Measurements from ENCODE around the gene MBNL1. TPM values are rescaled to one million over a fixed set of nuclear protein-coding genes. Genes with fewer than 3 reads are reported as not detected.

MBNL1 gene
- total and polyA plus RNA-seq, 8 donors, result 15.2 to 73.2 (median 40.2) TPM

DNA sequence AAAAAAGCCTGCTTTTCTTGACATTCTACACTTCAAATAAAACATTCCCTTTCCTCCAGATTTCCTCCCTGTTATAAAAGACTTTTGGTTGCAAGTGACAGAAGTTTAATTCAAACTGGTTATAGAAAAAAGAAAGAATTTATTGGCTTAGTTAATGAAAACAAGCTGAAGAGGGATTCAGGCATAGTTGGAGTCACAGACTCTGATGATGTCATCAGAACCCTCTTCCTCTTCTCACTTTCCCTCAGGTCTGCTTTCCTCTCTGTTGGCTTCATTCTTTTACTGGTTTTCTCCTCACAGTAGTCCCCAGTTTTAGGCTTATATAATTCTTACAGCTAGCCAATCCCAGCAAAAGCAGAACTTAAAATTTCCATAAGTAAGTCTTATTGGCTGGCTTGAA, 32.0 kb upstream of the MBNL1 start:
- H3K9me3 ChIP-seq, result no peaks in the 10 kb centered on the region
- H3K4me3 ChIP-seq, result no peak overlapping the region
- ATAC-seq (no peak), DNase-seq (no peak), FAIRE-seq (no peak)
- H3K36me3 ChIP-seq, result no peaks in the 10 kb centered on the region
- H3K27me3 ChIP-seq, result no peaks in the 10 kb centered on the region
- intact Hi-C loops (cut with DNase I), result no loop called here
- no peaks in the 10 kb centered on the region for H3K4me1 ChIP-seq
- TF ChIP-seq, protein P1, sequence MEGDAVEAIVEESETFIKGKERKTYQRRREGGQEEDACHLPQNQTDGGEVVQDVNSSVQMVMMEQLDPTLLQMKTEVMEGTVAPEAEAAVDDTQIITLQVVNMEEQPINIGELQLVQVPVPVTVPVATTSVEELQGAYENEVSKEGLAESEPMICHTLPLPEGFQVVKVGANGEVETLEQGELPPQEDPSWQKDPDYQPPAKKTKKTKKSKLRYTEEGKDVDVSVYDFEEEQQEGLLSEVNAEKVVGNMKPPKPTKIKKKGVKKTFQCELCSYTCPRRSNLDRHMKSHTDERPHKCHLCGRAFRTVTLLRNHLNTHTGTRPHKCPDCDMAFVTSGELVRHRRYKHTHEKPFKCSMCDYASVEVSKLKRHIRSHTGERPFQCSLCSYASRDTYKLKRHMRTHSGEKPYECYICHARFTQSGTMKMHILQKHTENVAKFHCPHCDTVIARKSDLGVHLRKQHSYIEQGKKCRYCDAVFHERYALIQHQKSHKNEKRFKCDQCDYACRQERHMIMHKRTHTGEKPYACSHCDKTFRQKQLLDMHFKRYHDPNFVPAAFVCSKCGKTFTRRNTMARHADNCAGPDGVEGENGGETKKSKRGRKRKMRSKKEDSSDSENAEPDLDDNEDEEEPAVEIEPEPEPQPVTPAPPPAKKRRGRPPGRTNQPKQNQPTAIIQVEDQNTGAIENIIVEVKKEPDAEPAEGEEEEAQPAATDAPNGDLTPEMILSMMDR (IDR thresholded peaks at IDR 0.05), result no peak
- H3K27ac ChIP-seq, result no peak overlapping the region

DNA sequence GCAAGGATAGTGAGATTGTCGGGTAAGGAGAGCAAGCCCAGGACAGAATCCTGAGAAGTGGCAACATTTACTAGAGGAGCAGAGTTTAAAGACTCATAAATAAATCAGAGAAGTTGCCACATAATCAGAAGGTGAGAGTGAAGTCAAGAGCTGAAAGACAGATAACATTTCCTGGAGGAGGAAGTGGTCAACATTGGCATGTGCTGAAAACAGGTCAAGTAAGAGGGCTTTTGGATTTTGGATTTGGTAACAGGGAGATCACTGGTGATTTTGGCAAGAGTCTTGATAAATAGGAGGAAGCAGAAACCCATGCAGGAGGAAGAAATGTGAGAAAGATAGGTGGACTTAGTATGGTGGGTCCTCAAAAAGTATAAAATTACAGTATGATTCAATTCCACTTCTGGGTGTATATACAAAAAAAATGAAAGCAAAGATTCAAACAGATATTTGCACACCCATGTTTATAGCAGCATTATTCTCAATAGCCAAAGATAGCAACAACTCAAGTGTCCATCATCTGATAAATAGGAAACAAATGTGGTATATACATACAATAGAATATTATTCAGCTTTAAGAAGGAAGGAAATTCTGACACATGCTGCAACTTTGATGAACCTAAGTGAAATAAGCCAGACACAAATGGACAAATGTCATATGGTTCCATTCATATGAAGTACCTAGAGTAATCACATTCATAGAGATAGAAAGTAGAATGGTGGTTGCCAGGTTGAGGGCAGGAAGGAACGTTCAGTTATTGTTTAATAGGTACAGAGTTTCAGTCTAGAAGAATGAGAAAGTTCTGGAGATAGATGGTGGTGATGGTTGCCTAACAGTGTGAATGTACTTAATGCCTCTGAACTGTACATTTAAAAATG, 27.3 kb upstream of the MBNL1 start:
- no peaks in the 10 kb centered on the region for H3K4me1 ChIP-seq
- ATAC-seq (no peak), DNase-seq (no peak), FAIRE-seq (no peak)
- intact Hi-C loops (cut with DNase I), result no loop called here
- H3K4me3 ChIP-seq, result no peak overlapping the region
- no peaks in the 10 kb centered on the region for H3K36me3 ChIP-seq
- H3K27me3 ChIP-seq, result no peaks in the 10 kb centered on the region
- H3K27ac ChIP-seq, result no peak overlapping the region
- no peaks in the 10 kb centered on the region for H3K9me3 ChIP-seq
- TF ChIP-seq, protein P1 (IDR thresholded peaks at IDR 0.05), result no peak
- 70 to 79% methylated on average over 2 of the region's 2 CpGs for WGBS, 2 donors

DNA sequence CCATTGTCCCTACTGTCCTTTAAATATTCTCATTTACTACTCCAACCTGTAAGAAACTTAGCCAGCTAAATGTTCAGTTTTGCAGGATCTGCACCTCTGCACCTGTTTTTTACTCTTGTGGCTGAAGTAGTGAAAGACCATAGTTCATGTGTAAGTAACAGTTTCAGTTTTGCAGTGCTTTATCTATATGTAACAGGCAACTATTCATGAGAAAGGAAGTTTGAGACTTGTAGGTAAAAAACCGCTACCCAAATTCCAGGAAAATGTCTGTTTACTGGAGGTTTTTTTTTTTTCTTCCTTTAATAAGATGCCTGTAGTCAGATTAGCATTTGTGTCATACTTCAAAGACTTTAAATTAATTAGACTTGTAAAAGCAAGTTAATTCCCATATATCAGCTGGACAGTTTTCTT, 25.4 kb upstream of the MBNL1 start:
- Histone ChIP-seq H3K9me3 (no peaks in the 10 kb centered on the region), H3K27ac (no peak overlapping the region), H3K4me1 (no peaks in the 10 kb centered on the region), H3K27me3 (no peaks in the 10 kb centered on the region), H3K4me3 (peak overlapping the region in 1 of 4 donors; percentile 5), H3K36me3 (no peaks in the 10 kb centered on the region)
- intact Hi-C loops (cut with DNase I), result no loop called here
- ATAC-seq (no peak), FAIRE-seq (no peak), DNase-seq (no peak)
- TF ChIP-seq, protein P1 (IDR thresholded peaks at IDR 0.05), result no peak
- WGBS, 2 donors, result 93 to 97% methylated on average over 1 of the region's 1 CpG

DNA sequence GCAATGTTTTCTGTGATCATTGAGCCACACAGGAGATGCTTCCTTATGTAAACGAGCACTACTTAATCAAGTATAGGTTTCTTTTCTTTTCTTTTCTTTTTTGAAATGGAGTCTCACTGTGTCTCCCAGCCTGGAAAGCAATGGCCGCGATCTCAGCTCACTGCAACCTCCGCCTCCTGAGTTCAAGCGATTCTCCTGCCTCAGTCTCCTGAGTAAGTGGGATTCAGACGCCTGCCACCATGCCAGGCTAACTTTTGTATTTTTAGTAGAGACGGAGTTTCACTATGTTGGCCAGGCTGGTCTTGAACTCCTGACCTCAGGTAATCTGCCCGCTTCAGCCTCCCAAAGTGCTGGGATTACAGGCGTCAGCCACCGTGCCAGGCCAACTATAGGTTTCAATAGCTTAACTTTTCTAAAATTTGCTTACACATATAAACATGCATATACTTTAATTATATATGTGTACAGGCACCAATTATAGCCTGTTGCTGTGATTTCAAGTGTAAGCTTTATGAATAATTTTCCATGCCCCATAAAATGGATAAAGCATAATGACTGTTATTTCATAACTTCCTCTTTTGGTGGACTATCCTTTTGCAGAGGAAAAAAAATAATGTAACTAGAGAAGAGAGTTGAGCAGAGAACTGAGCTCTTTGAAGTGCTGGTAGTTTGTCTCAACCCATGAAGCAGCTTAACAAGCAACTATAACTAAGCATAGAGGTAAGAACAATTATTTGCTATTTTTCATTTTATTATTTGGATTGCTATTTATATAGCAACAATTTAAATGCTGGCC, 24.8 kb upstream of the MBNL1 start:
- H3K36me3 ChIP-seq, result no peaks in the 10 kb centered on the region
- TF ChIP-seq, protein P1 (IDR thresholded peaks at IDR 0.05), result no peak
- DNase-seq (no peak), ATAC-seq (peak in 2 of 4 donors; percentile 44 to 48), FAIRE-seq (no peak)
- WGBS, 2 donors, result 91 to 96% methylated on average over 10 of the region's 10 CpGs
- H3K9me3 ChIP-seq, result no peaks in the 10 kb centered on the region
- H3K27ac ChIP-seq, result no peak overlapping the region
- H3K4me3 ChIP-seq, result peak overlapping the region in 1 of 4 donors; percentile 5
- no peaks in the 10 kb centered on the region for H3K27me3 ChIP-seq
- H3K4me1 ChIP-seq, result no peaks in the 10 kb centered on the region
- intact Hi-C loops (cut with DNase I), result no loop called here
